CD4-positive, alpha-beta T cell treated with Interleukin-2 at 100 ng/mL for 4 hours (primary cell): ENCODE measurements around the gene ESYT1.
"Not testable (repeated sequence)": the region's sequence is repeated elsewhere in the genome, so short reads cannot be mapped to it uniquely, and the experiment has no call there.

ENCODE experiments used
- DNase-seq: peaks from one replicate; pipeline ENCODE4 v3.0.0-alpha.2; 2020; ENCODE audit warnings: low spot score

Gene ESYT1

DNA sequence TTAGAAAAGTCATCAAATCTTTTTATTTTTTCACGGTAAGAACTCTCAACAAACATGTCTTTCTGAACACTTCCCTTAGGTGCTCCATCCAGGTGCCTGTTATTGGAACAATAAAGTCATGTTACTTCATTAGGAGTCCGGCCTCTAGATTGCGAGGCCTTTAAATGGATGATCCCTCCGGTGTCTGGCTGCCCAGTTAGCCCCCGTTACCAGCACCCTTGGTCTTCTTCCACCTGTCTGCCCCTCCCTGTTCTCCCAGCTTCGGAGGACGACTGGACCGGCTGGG, 24.3 kb upstream of the ESYT1 start:
- no peak for DNase-seq

GRCh38 chr12:56104109-56104814, 23.8 kb upstream of the ESYT1 start, which contains the start of gene PA2G4:
Gene PA2G4, plus strand, starts transcription at chr12:56104559. Its CDS starts 179 bp downstream, at chr12:56104738.
- peak; percentile 99 for DNase-seq

DNA sequence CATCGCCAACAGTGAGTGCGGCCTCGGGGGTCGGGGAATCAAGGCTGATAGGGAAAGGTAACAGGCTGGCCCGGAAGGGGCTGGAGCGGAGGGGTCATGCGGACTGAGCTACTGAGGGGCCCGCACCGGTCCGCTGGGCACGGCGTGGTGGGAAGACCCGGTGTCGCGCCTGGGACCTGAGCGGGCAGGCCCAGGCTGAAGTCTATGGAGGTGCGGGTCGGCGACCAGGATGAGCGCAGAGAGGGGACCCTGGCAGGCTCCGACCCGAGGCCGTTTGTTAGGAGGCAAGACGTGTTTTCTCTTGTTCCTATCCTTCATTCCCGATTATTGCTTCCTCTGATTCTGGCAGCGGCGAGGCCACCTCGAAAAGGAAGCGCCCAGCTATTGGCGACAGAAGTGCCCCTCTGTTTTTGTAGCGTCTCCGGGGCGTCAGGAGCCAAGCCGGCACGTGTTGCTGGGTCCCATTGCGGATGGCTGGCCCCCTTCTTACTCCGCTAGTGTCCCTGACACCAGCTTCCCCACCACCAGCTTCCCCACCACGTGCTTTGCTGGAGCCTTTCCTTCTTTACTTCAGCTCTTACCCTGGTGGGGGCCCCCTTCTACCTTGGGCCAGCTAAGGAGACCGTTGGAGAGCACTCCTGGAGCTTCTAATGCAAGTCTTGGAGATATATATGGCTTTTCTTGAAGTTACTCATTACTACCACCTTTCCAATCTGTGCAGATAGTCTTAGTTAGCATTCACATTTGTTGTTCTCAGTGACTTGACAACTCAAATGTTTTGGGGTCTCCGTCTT, 23.1 kb upstream of the ESYT1 start:
- DNase-seq = no peak

DNA sequence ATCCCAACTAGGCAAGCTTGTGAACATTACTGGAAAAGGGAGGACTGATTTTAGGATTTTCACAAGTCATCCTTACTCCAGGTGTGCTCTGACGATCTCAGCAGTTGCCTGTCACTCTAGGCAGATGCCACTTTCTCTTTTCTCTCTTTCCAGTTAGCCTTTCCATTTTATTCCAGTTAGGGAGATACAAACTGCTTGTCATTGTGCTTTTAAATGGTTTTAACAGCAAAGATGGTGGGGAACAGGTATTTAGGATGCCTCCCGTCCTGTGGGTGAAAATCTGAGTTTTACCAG, 22.5 kb upstream of the ESYT1 start:
- DNase-seq = no peak

DNA sequence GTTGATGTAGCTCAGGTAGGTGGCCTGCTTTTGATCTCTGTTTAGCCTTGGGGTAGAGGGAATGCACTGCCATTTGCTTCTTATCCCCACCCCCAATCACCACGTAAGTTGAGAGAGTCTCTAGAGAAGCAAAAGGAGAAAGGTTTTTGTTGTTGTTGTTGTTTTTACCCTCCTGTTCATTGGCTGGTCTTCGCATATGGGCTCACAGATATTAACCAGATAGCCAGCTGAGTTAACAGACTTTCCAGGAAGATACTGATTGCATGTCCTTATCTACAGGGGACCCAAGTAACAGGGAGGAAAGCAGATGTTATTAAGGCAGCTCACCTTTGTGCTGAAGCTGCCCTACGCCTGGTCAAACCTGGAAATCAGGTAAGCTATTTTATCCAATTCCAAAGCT, 20.8 kb upstream of the ESYT1 start:
- no peak for DNase-seq

- no peak for DNase-seq
Measured at GRCh38 chr12:56110571-56110970, 17.5 kb upstream of the ESYT1 start.

GRCh38 chr12:56114084-56114483, 14.0 kb upstream of the ESYT1 start:
- no peak for DNase-seq

- no peak for DNase-seq
Measured at GRCh38 chr12:56115329-56115728, 12.7 kb upstream of the ESYT1 start.

- peak; percentile 95 for DNase-seq
Measured at GRCh38 chr12:56116267-56117081, 11.6 kb upstream of the ESYT1 start, which contains the start of gene RPL41. Gene RPL41, plus strand, starts transcription at chr12:56116633.

DNA sequence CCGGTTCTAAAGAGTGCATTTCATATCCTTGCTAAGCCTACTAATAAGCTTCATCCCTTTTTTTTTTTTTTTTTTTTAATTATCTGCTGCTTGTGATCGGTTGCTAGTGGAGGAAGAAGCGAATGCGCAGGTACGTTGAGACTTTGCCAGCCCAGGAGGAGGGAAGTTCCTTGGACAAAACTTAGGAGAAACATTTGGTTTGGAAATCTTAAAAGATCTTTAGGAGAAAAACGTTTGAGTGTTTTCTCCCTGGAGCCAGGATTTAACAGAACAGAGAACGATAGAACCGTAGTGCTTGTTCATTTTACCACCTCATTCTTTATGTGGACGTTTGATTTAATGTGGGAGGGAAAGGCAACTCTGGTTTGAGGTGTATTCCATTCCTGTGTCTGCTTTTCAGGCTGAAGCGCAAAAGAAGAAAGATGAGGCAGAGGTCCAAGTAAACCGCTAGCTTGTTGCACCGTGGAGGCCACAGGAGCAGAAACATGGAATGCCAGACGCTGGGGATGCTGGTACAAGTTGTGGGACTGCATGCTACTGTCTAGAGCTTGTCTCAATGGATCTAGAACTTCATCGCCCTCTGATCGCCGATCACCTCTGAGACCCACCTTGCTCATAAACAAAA, 10.9 kb upstream of the ESYT1 start:
- DNase-seq = not testable (repeated sequence)

DNA sequence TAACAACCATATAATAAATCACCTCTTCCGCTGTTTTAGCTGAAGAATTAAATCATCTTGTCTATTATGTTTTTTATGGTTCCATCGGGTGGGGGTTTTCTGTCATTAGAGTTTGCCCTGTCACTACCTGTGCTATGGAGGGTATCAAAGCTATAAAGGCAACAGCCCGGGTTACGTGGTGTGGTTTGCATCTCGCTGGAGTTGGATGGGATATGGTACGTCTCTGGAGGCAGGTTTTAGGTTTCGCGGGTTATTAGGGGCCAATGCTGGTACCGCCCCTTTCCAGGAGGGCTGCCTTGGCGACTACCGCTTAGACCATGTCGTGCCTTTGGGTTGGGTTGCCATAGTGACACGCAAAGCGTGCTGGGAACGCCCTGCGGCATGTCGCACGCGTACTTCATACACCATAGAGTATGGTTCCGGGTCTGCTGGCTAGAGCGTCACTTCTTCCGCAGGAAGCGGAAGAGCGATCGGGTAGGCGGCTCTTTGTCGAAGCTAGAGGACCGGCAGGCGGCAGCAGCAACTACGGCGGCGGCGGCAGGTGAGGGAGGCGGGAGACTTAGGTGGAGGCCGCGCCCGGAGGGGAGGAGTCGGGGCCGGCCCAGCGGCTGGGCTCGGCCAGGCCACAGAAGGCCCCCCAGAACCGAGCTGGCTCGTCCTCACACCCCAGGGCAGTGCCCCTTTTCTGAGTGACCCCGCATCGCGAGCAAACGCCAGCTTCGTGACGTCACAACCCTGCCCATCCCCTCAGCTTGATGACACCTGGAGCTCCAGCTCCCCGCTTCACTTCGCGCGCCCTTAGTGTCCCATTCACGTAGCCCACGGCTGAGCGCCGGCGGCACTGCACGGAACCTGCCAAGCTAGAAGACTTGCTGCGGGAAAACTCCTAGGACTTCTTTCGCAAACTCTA, 10.0 kb upstream of the ESYT1 start, which contains the start of gene ZC3H10:
TSS of gene ZC3H10 (plus strand) at position 489 of the 910 bp plus-strand sequence. CDS start 2,297 bp downstream, outside the sequence.
- DNase-seq = peak; percentile 99

DNA sequence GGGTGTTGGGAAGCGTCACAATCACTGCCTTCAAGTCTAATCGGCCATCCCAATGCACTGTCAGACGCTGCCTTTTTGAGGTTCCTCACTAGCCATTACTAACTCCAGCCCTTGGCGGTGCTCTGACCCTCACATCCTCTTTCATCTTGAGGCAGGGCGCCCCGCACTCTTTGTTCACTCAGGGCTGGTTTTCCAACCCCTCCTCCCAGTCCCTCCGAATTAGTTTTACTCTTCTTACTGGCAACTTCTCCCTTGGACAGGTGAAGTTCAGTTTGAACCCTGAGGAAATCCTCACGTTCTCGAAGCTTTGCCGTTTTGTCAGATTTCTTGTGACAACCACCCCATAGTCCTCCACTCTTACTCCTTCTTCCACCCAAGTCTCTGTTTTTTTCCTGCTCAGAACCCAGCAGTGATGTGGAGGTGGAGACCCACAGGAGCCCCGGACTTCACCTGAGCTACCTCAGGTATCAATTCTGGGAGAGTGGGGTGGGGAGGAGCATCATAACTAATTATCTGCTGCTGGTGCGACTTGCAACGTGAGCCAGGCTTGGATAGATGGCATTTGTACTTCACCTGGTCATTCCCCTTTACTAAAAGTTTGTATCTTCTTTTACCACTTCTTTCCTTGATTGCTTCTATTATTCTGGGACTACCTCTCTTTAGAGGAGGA, 9.2 kb upstream of the ESYT1 start:
- DNase-seq = no peak

DNA sequence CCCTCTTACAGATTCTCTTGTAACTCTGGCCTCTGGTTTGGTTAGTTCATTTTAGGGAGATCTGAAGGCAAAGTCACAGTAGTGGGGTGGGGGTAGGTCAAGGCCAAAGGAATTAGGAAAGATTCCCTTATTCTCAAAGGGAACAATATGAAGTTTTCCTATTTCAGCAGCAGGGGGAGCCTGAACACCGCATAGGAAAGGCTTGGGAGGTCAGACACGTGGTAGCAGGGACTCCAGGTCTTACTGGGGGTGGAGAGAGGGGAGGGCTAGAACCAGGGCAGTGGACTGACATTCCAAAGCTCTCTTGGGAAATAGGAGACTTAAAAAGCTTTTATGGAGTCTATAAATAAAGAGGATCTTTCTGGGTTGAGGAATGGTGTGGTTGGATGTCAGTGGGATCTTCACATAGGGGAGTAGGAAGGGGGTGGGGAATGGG, 8.7 kb upstream of the ESYT1 start:
- peak; percentile 77 for DNase-seq

GRCh38 chr12:56120158-56120846, 7.8 kb upstream of the ESYT1 start:
- no peak for DNase-seq

DNA sequence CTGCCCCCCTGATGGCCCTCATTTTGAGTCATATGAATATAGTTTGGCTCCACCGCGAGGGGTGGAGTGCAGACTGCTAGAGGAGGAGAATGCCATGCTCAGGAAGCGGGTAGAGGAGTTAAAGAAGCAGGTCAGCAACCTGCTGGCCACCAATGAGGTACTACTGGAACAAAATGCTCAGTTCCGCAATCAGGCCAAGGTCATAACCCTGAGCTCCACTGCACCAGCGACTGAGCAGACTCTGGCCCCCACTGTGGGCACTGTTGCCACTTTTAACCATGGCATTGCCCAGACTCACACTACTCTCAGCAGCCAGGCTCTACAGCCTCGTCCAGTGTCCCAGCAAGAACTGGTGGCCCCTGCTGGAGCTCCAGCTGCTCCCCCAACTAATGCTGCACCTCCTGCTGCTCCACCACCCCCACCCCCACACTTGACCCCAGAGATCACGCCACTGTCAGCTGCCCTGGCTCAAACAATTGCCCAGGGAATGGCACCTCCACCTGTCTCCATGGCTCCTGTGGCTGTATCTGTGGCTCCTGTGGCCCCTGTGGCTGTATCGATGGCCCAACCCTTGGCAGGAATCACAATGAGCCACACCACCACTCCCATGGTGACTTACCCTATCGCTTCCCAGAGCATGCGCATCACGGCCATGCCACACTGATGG, 6.7 kb upstream of the ESYT1 start:
- no peak for DNase-seq

DNA sequence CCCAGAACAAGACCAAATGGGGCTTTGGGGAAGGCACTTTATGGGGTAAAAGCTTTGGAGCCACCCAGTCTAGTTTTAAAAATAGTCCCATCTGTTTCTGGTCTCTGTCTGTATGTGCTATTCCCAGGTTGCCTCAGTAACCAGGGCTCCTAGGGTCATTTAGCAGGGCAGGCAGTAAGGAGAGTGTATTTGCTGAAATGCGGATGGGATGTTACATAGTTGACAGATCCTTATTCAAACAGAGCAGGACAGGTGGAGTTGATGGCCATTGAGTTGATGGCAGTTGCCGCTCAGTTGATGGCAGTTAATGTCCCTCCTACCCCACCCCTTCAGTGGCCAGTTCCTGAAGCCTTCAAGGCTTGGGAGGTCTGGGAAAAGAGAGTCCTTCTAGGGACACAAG, 5.4 kb upstream of the ESYT1 start:
- DNase-seq = no peak

DNA sequence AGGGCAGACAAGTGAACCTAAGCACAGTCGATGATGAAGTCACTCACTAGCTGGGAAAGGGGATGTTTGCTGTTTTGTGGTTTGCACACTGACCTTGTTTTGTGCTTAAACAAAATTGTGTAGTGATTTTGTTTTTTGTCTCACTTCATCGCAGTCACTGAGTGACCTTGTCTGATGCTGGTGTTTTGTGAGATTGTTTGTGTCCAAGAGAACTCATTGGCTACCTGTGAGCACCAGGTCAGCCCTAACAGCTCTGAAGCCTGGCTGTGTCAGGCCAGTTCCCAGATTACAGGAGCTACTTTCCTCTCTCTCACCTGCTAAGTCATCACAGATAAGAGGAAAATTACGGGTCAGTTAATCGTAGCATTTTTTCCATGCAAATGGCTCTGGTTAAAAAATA, 3.9 kb upstream of the ESYT1 start:
- no peak for DNase-seq

- DNase-seq = no peak
Measured at GRCh38 chr12:56126732-56127239, 1.3 kb upstream of the ESYT1 start.

DNA sequence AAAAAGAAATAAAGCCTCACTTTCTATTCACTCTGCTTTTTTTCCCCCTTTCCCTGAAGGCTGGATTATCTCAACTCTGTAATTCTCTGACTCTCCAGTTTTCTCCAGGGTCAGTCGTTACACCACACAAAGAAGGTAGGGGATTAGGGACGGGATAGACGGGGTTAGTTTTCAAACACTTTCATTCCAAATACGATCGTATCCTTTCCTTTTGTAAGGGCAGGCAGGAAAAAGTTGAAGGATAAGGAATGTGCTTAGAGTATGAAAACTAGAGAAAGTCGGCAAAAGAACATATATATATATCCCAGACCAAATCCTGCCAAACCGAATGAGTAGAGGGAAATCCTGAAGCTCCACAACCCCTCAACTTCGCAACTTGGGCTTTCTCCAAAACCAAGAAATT, 581 bp upstream of the ESYT1 start:
- no peak for DNase-seq
